Activated CD8-positive, alpha-beta memory T cell treated with anti-CD3 and anti-CD28 coated beads for 4 hours (primary cell): ENCODE measurements around the gene NIT1.
A peak's percentile ranks its signal among the peaks of the same experiment; 100 is the strongest.
"Not testable (repeated sequence)": the region's sequence is repeated elsewhere in the genome, so short reads cannot be mapped to it uniquely, and the experiment has no call there.

Experiments used
- DNase-seq, 2 donors: peaks; one replicate each; pipeline ENCODE4 v3.0.0-alpha.2; 2020; ENCODE audit warnings: low read depth in 2 of 2

NIT1 gene

GRCh38 chr1:161115132-161115711 lies 2.7 kb upstream of the NIT1 start:
- no peak for DNase-seq

GRCh38 chr1:161115961-161116360 lies 1.9 kb upstream of the NIT1 start:
- not testable (repeated sequence) for DNase-seq

GRCh38 chr1:161119092-161119903 lies 1.4 kb downstream of the NIT1 start:
- DNase-seq, result peak; percentile 16 to 61

GRCh38 chr1:161121042-161121650 lies 3.2 kb downstream of the NIT1 start:
- DNase-seq, result no peak

GRCh38 chr1:161121834-161122233 lies 3.9 kb downstream of the NIT1 start:
- no peak for DNase-seq

- DNase-seq, result no peak
Measured at GRCh38 chr1:161122967-161123366, 5.1 kb downstream of the NIT1 start.

- DNase-seq, result no peak
Measured at GRCh38 chr1:161127649-161128048, 9.7 kb downstream of the NIT1 start.

- DNase-seq, result no peak
Measured at GRCh38 chr1:161128591-161129420, 10.9 kb downstream of the NIT1 start.

GRCh38 chr1:161130266-161130665 lies 12.4 kb downstream of the NIT1 start:
- DNase-seq, result no peak

- no peak for DNase-seq
Measured at GRCh38 chr1:161131523-161132409, 13.9 kb downstream of the NIT1 start.

- DNase-seq, result peak; percentile 73 to 87
Measured at GRCh38 chr1:161132410-161133219, 14.7 kb downstream of the NIT1 start, which contains the start of gene DEDD. Gene DEDD, minus strand, starts transcription at chr1:161132667. Its CDS starts 8,205 bp downstream, at chr1:161124462.

- DNase-seq, result no peak
Measured at GRCh38 chr1:161133220-161133740, 15.4 kb downstream of the NIT1 start.

GRCh38 chr1:161137881-161138280 lies 20.0 kb downstream of the NIT1 start:
- DNase-seq, result no peak

- DNase-seq, result no peak
Measured at GRCh38 chr1:161138431-161138830, 20.5 kb downstream of the NIT1 start.

- no peak for DNase-seq
Measured at GRCh38 chr1:161139766-161140165, 21.9 kb downstream of the NIT1 start.

GRCh38 chr1:161140755-161141400 lies 23.0 kb downstream of the NIT1 start:
- DNase-seq, result no peak

- DNase-seq, result no peak
Measured at GRCh38 chr1:161145832-161146231, 27.9 kb downstream of the NIT1 start.

- no peak for DNase-seq
Measured at GRCh38 chr1:161153176-161153575, 35.3 kb downstream of the NIT1 start.

- peak; percentile 62 to 66 for DNase-seq
Measured at GRCh38 chr1:161153682-161154337, 35.9 kb downstream of the NIT1 start, which contains the start of gene UFC1. Gene UFC1, plus strand, starts transcription at chr1:161153978. Its CDS starts 20 bp downstream, at chr1:161153998.
